Measurements from ENCODE around the gene ARMC7. TPM values are rescaled to one million over a fixed set of nuclear protein-coding genes. Genes with fewer than 3 reads are reported as not detected.

ARMC7 gene
- total and polyA plus RNA-seq, 2 of the 13 experiments (the other 11 are each of a cell fraction or from before 2014, with no cell fraction given) = 3.9 to 4.2 TPM

GRCh38 chr17:75133001-75133400 is 23.2 kb downstream of the ARMC7 start (continued):
- TF ChIP-seq ZNF34 (CRISPR knock-in tag; IDR thresholded peaks at IDR 0.05; ENCODE audit: borderline replicate concordance) (no peak), ZNF431 (CRISPR knock-in tag; IDR thresholded peaks at IDR 0.05; ENCODE audit: borderline replicate concordance, low read depth) (0 out of 2 replicates have a peak, but pooled peaks have one; percentile 70), RCOR2 (CRISPR knock-in tag; IDR thresholded peaks at IDR 0.05) (0 out of 2 replicates have a peak, but pooled peaks have one; percentile 15), ZNF362 (CRISPR knock-in tag; IDR thresholded peaks at IDR 0.05; ENCODE audit: borderline replicate concordance) (peak; percentile 72; the same call in 1 of the 2 replicates), ZBTB49 (CRISPR knock-in tag; IDR thresholded peaks at IDR 0.05; ENCODE audit: borderline replicate concordance) (no peak), FOXA3 (CRISPR knock-in tag; IDR thresholded peaks at IDR 0.05) (no peak; the same call in 1 of the 2 replicates), SNRNP70 (IDR thresholded peaks at IDR 0.05; ENCODE audit: low read depth, low read length) (no peak), ONECUT2 (CRISPR knock-in tag; IDR thresholded peaks at IDR 0.05) (peak; percentile 67; the same call in 1 of the 2 replicates), HIC2 (CRISPR knock-in tag; IDR thresholded peaks at IDR 0.05; ENCODE audit: low read depth) (0 out of 2 replicates have a peak, but pooled peaks have one; percentile 26), ZNF678 (CRISPR knock-in tag; IDR thresholded peaks at IDR 0.05) (no peak), ZNF747 (CRISPR knock-in tag; IDR thresholded peaks at IDR 0.05; ENCODE audit: borderline replicate concordance) (no peak), MYC (CRISPR knock-in tag; IDR thresholded peaks at IDR 0.05; ENCODE audit: borderline replicate concordance) (peak; percentile 12; the same call in 1 of the 2 replicates), THAP11 (CRISPR knock-in tag; IDR thresholded peaks at IDR 0.05) (no peak), ZNF552 (CRISPR knock-in tag; IDR thresholded peaks at IDR 0.05; ENCODE audit: borderline replicate concordance) (no peak), FOXP4 (CRISPR knock-in tag; IDR thresholded peaks at IDR 0.05) (peak; percentile 47; the same call in 1 of the 2 replicates), ZNF580 (CRISPR knock-in tag; IDR thresholded peaks at IDR 0.05; ENCODE audit: borderline replicate concordance, low read depth) (no peak), MXD3 (CRISPR knock-in tag; IDR thresholded peaks at IDR 0.05) (peak; percentile 1; the same call in 1 of the 2 replicates), MAFK (conservative IDR thresholded peaks at IDR 0.05 in 1 of 2, IDR thresholded peaks at IDR 0.05 in 1 of 2; ENCODE audit: low read length in 2 of 2) (peak in 1 of 2 experiments; percentile 5; a peak in 1 of 4 replicates)
